HEK293T (cell line): ENCODE data around the gene VPS26C.

ENCODE experiments used
- CTCF ChIA-PET: fragments of 350-600 bp; formaldehyde crosslinking; extraction: SDS; loops from one replicate; lab custom pipeline; 2021; ENCODE audit warnings: antibody characterized with exemption, inconsistent platforms; lab: Yijun Ruan, JAX
- POLR2A ChIA-PET: fragments of 350-600 bp; formaldehyde crosslinking; extraction: SDS; loops from one replicate; lab custom pipeline; 2020; ENCODE audit warnings: antibody characterized with exemption, inconsistent platforms; lab: Yijun Ruan, JAX
- DNase-seq: peaks from one replicate; pipeline ENCODE4 v3.0.0; 2012; ENCODE audit warnings: mixed read lengths; ENCODE audit errors: extremely low spot score
- ARNT ChIP-seq: fragments of 450-650 bp; IDR thresholded peaks from 2 replicates; pipeline ENCODE4 v1.6.1; 2017; ENCODE audit warnings: mild to moderate bottlenecking
- CTBP1 ChIP-seq: fragments of 450-650 bp; IDR thresholded peaks from 2 replicates; pipeline ENCODE4 v1.6.1; 2016; ENCODE audit warnings: borderline replicate concordance
- ELF4 ChIP-seq: fragments of 450-650 bp; IDR thresholded peaks from 2 replicates; pipeline ENCODE4 v1.6.1; 2017; ENCODE audit warnings: antibody characterized with exemption
- FOXA1 ChIP-seq: fragments of 450-650 bp; IDR thresholded peaks from 2 replicates; pipeline ENCODE4 v1.6.1; 2016; ENCODE audit warnings: mild to moderate bottlenecking
- FOXK2 ChIP-seq: fragments of 450-650 bp; IDR thresholded peaks from 2 replicates; pipeline ENCODE4 v1.6.1; 2016; ENCODE audit warnings: mild to moderate bottlenecking
- FOXM1 ChIP-seq: fragments of 450-650 bp; IDR thresholded peaks from 2 replicates; pipeline ENCODE4 v1.6.1; 2017; ENCODE audit warnings: mild to moderate bottlenecking, borderline replicate concordance
- HDGF ChIP-seq: fragments of 450-650 bp; IDR thresholded peaks from 2 replicates; pipeline ENCODE4 v1.6.1; 2017; ENCODE audit warnings: antibody characterized with exemption, borderline replicate concordance
- L3MBTL2 ChIP-seq: fragments of 450-650 bp; conservative IDR thresholded peaks from 2 replicates; pipeline ENCODE4 v1.6.1; 2016; ENCODE audit warnings: mild to moderate bottlenecking
- LEF1 ChIP-seq: fragments of 450-650 bp; IDR thresholded peaks from 2 replicates; pipeline ENCODE4 v1.6.1; 2017; ENCODE audit warnings: mild to moderate bottlenecking, borderline replicate concordance
- NFRKB ChIP-seq: fragments of 450-650 bp; IDR thresholded peaks from 2 replicates; pipeline ENCODE4 v1.6.1; 2016; ENCODE audit warnings: mild to moderate bottlenecking, moderate library complexity
- PKNOX1 ChIP-seq: fragments of 450-650 bp; IDR thresholded peaks from 2 replicates; pipeline ENCODE4 v1.6.1; 2016
- TARDBP ChIP-seq: fragments of 450-650 bp; IDR thresholded peaks from 2 replicates; pipeline ENCODE4 v1.6.1; 2016
- ZNF384 ChIP-seq: fragments of 450-650 bp; IDR thresholded peaks from 2 replicates; pipeline ENCODE4 v1.6.1; 2016

VPS26C gene

GRCh38 chr21:37176716-37177115 is 90.4 kb downstream of the VPS26C start:
- POLR2A ChIA-PET: interaction anchor here (1.0 kb wide), 1 partner anchor 10 kb away, joined by 3 read pairs; no protein-coding TSS in a partner anchor
- CTCF ChIA-PET: no interaction called here
- no peak for TF ChIP-seq FOXA1
- TF ChIP-seq ARNT: no peak
- no peak for TF ChIP-seq ELF4
- no peak for TF ChIP-seq L3MBTL2
- no peak for TF ChIP-seq PKNOX1
- no peak for TF ChIP-seq FOXM1
- TF ChIP-seq LEF1: no peak
- TF ChIP-seq NFRKB: no peak
- no peak for TF ChIP-seq TARDBP
- no peak for TF ChIP-seq HDGF
- TF ChIP-seq ZNF384: no peak
- TF ChIP-seq FOXK2: no peak
- no peak for TF ChIP-seq CTBP1
- no peak for DNase-seq
